PFSK-1 (cell line): ENCODE measurements around the gene HGFAC.

ENCODE experiments used
- FOXP2 ChIP-seq: optimal IDR thresholded peaks from 2 replicates; pipeline ENCODE3; 2011; ENCODE audit warnings: borderline replicate concordance, control low read depth, inconsistent platforms; ENCODE audit not compliant: insufficient read depth; ENCODE audit errors: extremely low read length, extremely low read depth
- POLR2AphosphoS5 ChIP-seq: IDR thresholded peaks from 2 replicates; pipeline ENCODE4 v1.6.1; 2012; ENCODE audit warnings: low read depth, mild to moderate bottlenecking, control low read depth, low read length, moderate library complexity
- REST ChIP-seq, 2 experiments: IDR thresholded peaks; 2 replicates each; pipeline versions ENCODE4 v1.6.1 to v1.8.0; 2011 to 2012; ENCODE audit warnings: low read depth in 2 of 2, low read length in 2 of 2, control low read depth in 1 of 2, inconsistent platforms in 1 of 2, mild to moderate bottlenecking in 1 of 2, moderate library complexity in 1 of 2; ENCODE audit not compliant: insufficient read depth in 1 of 2
- SIN3A ChIP-seq: IDR thresholded peaks from 2 replicates; pipeline ENCODE4 v1.6.1; 2012; ENCODE audit warnings: mild to moderate bottlenecking, low read length, moderate library complexity, borderline replicate concordance; ENCODE audit not compliant: insufficient read depth
- TAF1 ChIP-seq: IDR thresholded peaks from 2 replicates; pipeline ENCODE4 v1.6.1; 2012; ENCODE audit warnings: low read length, control low read depth, borderline replicate concordance; ENCODE audit not compliant: insufficient read depth

The HGFAC gene

GRCh38 chr4:3429651-3430050, 12.1 kb upstream of the HGFAC start:
- TF ChIP-seq POLR2AphosphoS5 = no peak
- no peak for TF ChIP-seq TAF1
- TF ChIP-seq SIN3A = no peak
- no peak for TF ChIP-seq FOXP2
- no peak for TF ChIP-seq REST (IDR thresholded peaks at IDR 0.05; ENCODE audit: insufficient read depth in 1 of 2, low read depth in 2 of 2, low read length in 2 of 2)

GRCh38 chr4:3430524-3430923, 11.2 kb upstream of the HGFAC start:
- TF ChIP-seq SIN3A = no peak
- no peak for TF ChIP-seq FOXP2
- no peak for TF ChIP-seq POLR2AphosphoS5
- TF ChIP-seq REST (IDR thresholded peaks at IDR 0.05; ENCODE audit: insufficient read depth in 1 of 2, low read depth in 2 of 2, low read length in 2 of 2) = no peak
- no peak for TF ChIP-seq TAF1

GRCh38 chr4:3431446-3431993, 10.2 kb upstream of the HGFAC start:
- TF ChIP-seq TAF1 (no peak), REST (IDR thresholded peaks at IDR 0.05; ENCODE audit: insufficient read depth in 1 of 2, low read depth in 2 of 2, low read length in 2 of 2) (no peak), FOXP2 (no peak)

GRCh38 chr4:3432381-3432790, 9.4 kb upstream of the HGFAC start:
- TF ChIP-seq REST (IDR thresholded peaks at IDR 0.05; ENCODE audit: insufficient read depth in 1 of 2, low read depth in 2 of 2, low read length in 2 of 2) = no peak
- no peak for TF ChIP-seq SIN3A
- no peak for TF ChIP-seq TAF1
- TF ChIP-seq FOXP2 = no peak

- TF ChIP-seq FOXP2 = no peak
- no peak for TF ChIP-seq POLR2AphosphoS5
- TF ChIP-seq REST (IDR thresholded peaks at IDR 0.05; ENCODE audit: insufficient read depth in 1 of 2, low read depth in 2 of 2, low read length in 2 of 2) = no peak
- TF ChIP-seq SIN3A = no peak
- TF ChIP-seq TAF1 = no peak
Observed at GRCh38 chr4:3433138-3433869, 8.5 kb upstream of the HGFAC start.
